ENCODE measurements around the gene RAB11FIP5.
"Not testable (repeated sequence)": the region's sequence is repeated elsewhere in the genome, so short reads cannot be mapped to it uniquely, and the experiment has no call there.

Gene RAB11FIP5

GRCh38 chr2:73107211-73107926, 5.4 kb downstream of the RAB11FIP5 start:
- Histone ChIP-seq H3K4me3 (ENCODE audit: low read length) (no peak overlapping the region), H3K9ac (ENCODE audit: low read length) (no peak overlapping the region), H3K9me3 (ENCODE audit: control insufficient read depth, low read length) (no peaks in the 10 kb centered on the region), H3K27me3 (ENCODE audit: control insufficient read depth, insufficient read depth, low read length) (no peaks in the 10 kb centered on the region), H3K36me3 (ENCODE audit: control insufficient read depth, insufficient read depth, low read length) (no peaks in the 10 kb centered on the region), H3K4me1 (ENCODE audit: control insufficient read depth, insufficient read depth, low read length) (peaks cover 20% of the 10 kb centered on the region)

- no peak overlapping the region for H3K4me3 ChIP-seq (ENCODE audit: low read length)
- H3K36me3 ChIP-seq (ENCODE audit: control insufficient read depth, insufficient read depth, low read length) = no peaks in the 10 kb centered on the region
- H3K4me1 ChIP-seq (ENCODE audit: control insufficient read depth, insufficient read depth, low read length) = peaks cover 15% of the 10 kb centered on the region
Observed at GRCh38 chr2:73106791-73107190, 6.0 kb downstream of the RAB11FIP5 start.

GRCh38 chr2:73105511-73105971, 7.2 kb downstream of the RAB11FIP5 start:
- Histone ChIP-seq H3K27me3 (ENCODE audit: control insufficient read depth, insufficient read depth, low read length) (no peaks in the 10 kb centered on the region), H3K9me3 (ENCODE audit: control insufficient read depth, low read length) (no peaks in the 10 kb centered on the region), H3K9ac (ENCODE audit: low read length) (no peak overlapping the region), H3K4me1 (ENCODE audit: control insufficient read depth, insufficient read depth, low read length) (peaks cover 8% of the 10 kb centered on the region), H3K4me3 (ENCODE audit: low read length) (no peak overlapping the region), H3K36me3 (ENCODE audit: control insufficient read depth, insufficient read depth, low read length) (no peaks in the 10 kb centered on the region)

More at GRCh38 chr2:73106791-73107190, 6.0 kb downstream of the RAB11FIP5 start:
- no peak overlapping the region for H3K9ac ChIP-seq (ENCODE audit: low read length)
- no peaks in the 10 kb centered on the region for H3K27me3 ChIP-seq (ENCODE audit: control insufficient read depth, insufficient read depth, low read length)
- H3K9me3 ChIP-seq (ENCODE audit: control insufficient read depth, low read length) = no peaks in the 10 kb centered on the region

- Histone ChIP-seq H3K36me3 (ENCODE audit: control insufficient read depth, insufficient read depth, low read length) (no peaks in the 10 kb centered on the region), H3K4me1 (ENCODE audit: control insufficient read depth, insufficient read depth, low read length) (peaks cover 8% of the 10 kb centered on the region), H3K27me3 (ENCODE audit: control insufficient read depth, insufficient read depth, low read length) (no peaks in the 10 kb centered on the region), H3K9ac (ENCODE audit: low read length) (no peak overlapping the region), H3K4me3 (ENCODE audit: low read length) (no peak overlapping the region), H3K9me3 (ENCODE audit: control insufficient read depth, low read length) (no peaks in the 10 kb centered on the region)
Observed at GRCh38 chr2:73104933-73105332, 7.8 kb downstream of the RAB11FIP5 start.

- peaks cover 8% of the 10 kb centered on the region for H3K4me1 ChIP-seq (ENCODE audit: control insufficient read depth, insufficient read depth, low read length)
Observed at GRCh38 chr2:73103018-73103542, 9.7 kb downstream of the RAB11FIP5 start.

GRCh38 chr2:73101626-73102256, 11.0 kb downstream of the RAB11FIP5 start:
- H3K36me3 ChIP-seq (ENCODE audit: control insufficient read depth, insufficient read depth, low read length) = no peaks in the 10 kb centered on the region
- no peaks in the 10 kb centered on the region for H3K27me3 ChIP-seq (ENCODE audit: control insufficient read depth, insufficient read depth, low read length)
- no peak overlapping the region for H3K9ac ChIP-seq (ENCODE audit: low read length)
- H3K9me3 ChIP-seq (ENCODE audit: control insufficient read depth, low read length) = no peaks in the 10 kb centered on the region
- no peaks in the 10 kb centered on the region for H3K4me1 ChIP-seq (ENCODE audit: control insufficient read depth, insufficient read depth, low read length)
- no peak overlapping the region for H3K4me3 ChIP-seq (ENCODE audit: low read length)

More at GRCh38 chr2:73103018-73103542, 9.7 kb downstream of the RAB11FIP5 start:
- Histone ChIP-seq H3K9me3 (ENCODE audit: control insufficient read depth, low read length) (no peaks in the 10 kb centered on the region), H3K4me3 (ENCODE audit: low read length) (no peak overlapping the region), H3K27me3 (ENCODE audit: control insufficient read depth, insufficient read depth, low read length) (no peaks in the 10 kb centered on the region), H3K9ac (ENCODE audit: low read length) (no peak overlapping the region), H3K36me3 (ENCODE audit: control insufficient read depth, insufficient read depth, low read length) (no peaks in the 10 kb centered on the region)

- Histone ChIP-seq H3K9me3 (ENCODE audit: control insufficient read depth, low read length) (no peaks in the 10 kb centered on the region), H3K27me3 (ENCODE audit: control insufficient read depth, insufficient read depth, low read length) (no peaks in the 10 kb centered on the region), H3K4me3 (ENCODE audit: low read length) (no peak overlapping the region), H3K9ac (ENCODE audit: low read length) (no peak overlapping the region), H3K36me3 (ENCODE audit: control insufficient read depth, insufficient read depth, low read length) (no peaks in the 10 kb centered on the region), H3K4me1 (ENCODE audit: control insufficient read depth, insufficient read depth, low read length) (no peaks in the 10 kb centered on the region)
Observed at GRCh38 chr2:73100956-73101355, 11.8 kb downstream of the RAB11FIP5 start.

GRCh38 chr2:73099486-73099885, 13.3 kb downstream of the RAB11FIP5 start:
- Histone ChIP-seq H3K4me1 (ENCODE audit: control insufficient read depth, insufficient read depth, low read length) (no peaks in the 10 kb centered on the region), H3K9ac (ENCODE audit: low read length) (no peak overlapping the region), H3K27me3 (ENCODE audit: control insufficient read depth, insufficient read depth, low read length) (no peaks in the 10 kb centered on the region), H3K36me3 (ENCODE audit: control insufficient read depth, insufficient read depth, low read length) (no peaks in the 10 kb centered on the region), H3K4me3 (ENCODE audit: low read length) (no peak overlapping the region), H3K9me3 (ENCODE audit: control insufficient read depth, low read length) (no peaks in the 10 kb centered on the region)

GRCh38 chr2:73095910-73096309, 16.8 kb downstream of the RAB11FIP5 start:
- Histone ChIP-seq H3K9ac (ENCODE audit: low read length) (no peak overlapping the region), H3K9me3 (ENCODE audit: control insufficient read depth, low read length) (no peaks in the 10 kb centered on the region)

GRCh38 chr2:73093601-73094218, 19.0 kb downstream of the RAB11FIP5 start:
- H3K4me1 ChIP-seq (ENCODE audit: control insufficient read depth, insufficient read depth, low read length); H3K9ac ChIP-seq (ENCODE audit: low read length): not testable (repeated sequence)

More at GRCh38 chr2:73095910-73096309, 16.8 kb downstream of the RAB11FIP5 start:
- H3K27me3 ChIP-seq (ENCODE audit: control insufficient read depth, insufficient read depth, low read length) = no peaks in the 10 kb centered on the region
- no peak overlapping the region for H3K4me3 ChIP-seq (ENCODE audit: low read length)
- no peaks in the 10 kb centered on the region for H3K4me1 ChIP-seq (ENCODE audit: control insufficient read depth, insufficient read depth, low read length)
- H3K36me3 ChIP-seq (ENCODE audit: control insufficient read depth, insufficient read depth, low read length) = no peaks in the 10 kb centered on the region

GRCh38 chr2:73092146-73092783, 20.5 kb downstream of the RAB11FIP5 start:
- no peak overlapping the region for H3K9ac ChIP-seq (ENCODE audit: low read length)
- H3K9me3 ChIP-seq (ENCODE audit: control insufficient read depth, low read length) = no peaks in the 10 kb centered on the region
- H3K4me3 ChIP-seq (ENCODE audit: low read length) = no peak overlapping the region
- H3K27me3 ChIP-seq (ENCODE audit: control insufficient read depth, insufficient read depth, low read length) = no peaks in the 10 kb centered on the region
- no peaks in the 10 kb centered on the region for H3K4me1 ChIP-seq (ENCODE audit: control insufficient read depth, insufficient read depth, low read length)
- no peaks in the 10 kb centered on the region for H3K36me3 ChIP-seq (ENCODE audit: control insufficient read depth, insufficient read depth, low read length)

More at GRCh38 chr2:73093601-73094218, 19.0 kb downstream of the RAB11FIP5 start:
- H3K36me3 ChIP-seq (ENCODE audit: control insufficient read depth, insufficient read depth, low read length); H3K27me3 ChIP-seq (ENCODE audit: control insufficient read depth, insufficient read depth, low read length); H3K9me3 ChIP-seq (ENCODE audit: control insufficient read depth, low read length); H3K4me3 ChIP-seq (ENCODE audit: low read length): not testable (repeated sequence)

Measured in mucosa of stomach (tissue), 1 donor.